ENCODE data around the gene VCP. TPM values are rescaled to one million over a fixed set of nuclear protein-coding genes. Genes with fewer than 3 reads are reported as not detected.

Gene VCP
- total RNA-seq, result 100 to 1,000 TPM; 112 to 342 (median 164) TPM

- Histone ChIP-seq H3K27ac (peak within 1 kb of the TSS; percentile 95 to 97), H3K4me1 (replicated peaks in 1 of 2) (peaks cover 19 to 20% of the 10 kb centered on the region in 2 donors), H3K4me3 (peak within 1 kb of the TSS; percentile 78 to 90 (median 84))
- ATAC-seq (replicated peaks in 6 of 8), result peak; percentile 84 to 95 (median 91)
- in situ Hi-C loops (cut with MboI; ENCODE audit: low pct_unique_long_range_greater_than_20kb in 2 of 9, low sequenced_read_pairs in 9 of 9, unreplicated experiment in 9 of 9), result no loop called here
- WGBS, 10 experiments, result 0 to 66% (median 12%) methylated on average over 3 to 35 of the region's 54 CpGs; no CpG with 5 or more reads in 3 of the 10 experiments
These were observed at the start of gene VCP for GRCh38 chr9:35072461-35073278. TSS of gene VCP (minus strand) at chr9:35072625. CDS start at chr9:35072353, 272 bp downstream.

- Histone ChIP-seq H3K4me3 (peak overlapping the region; percentile 47 to 72 (median 53)), H3K4me1 (replicated peaks in 1 of 2) (peaks cover 11 to 17% of the 10 kb centered on the region in 2 donors), H3K27ac (peak overlapping the region; percentile 36 to 79)
- in situ Hi-C loops (cut with MboI; ENCODE audit: low pct_unique_long_range_greater_than_20kb in 2 of 9, low sequenced_read_pairs in 9 of 9, unreplicated experiment in 9 of 9), result loop anchor here in 4 of 9 experiments (10.0 to 25.0 kb wide), 4 partner anchors 138 to 370 kb away; partner anchors contain the start of gene RUSC2 (in 3 of the 4)
- WGBS, 10 experiments, result 0 to 90% (median 38%) methylated on average over 2 to 20 of the region's 30 CpGs; no CpG with 5 or more reads in 1 of the 10 experiments
- ATAC-seq (replicated peaks in 6 of 8), result peak; percentile 21 to 42 (median 32)
These were observed 44.6 kb upstream of the VCP start for GRCh38 chr9:35116898-35117551.

- 0 to 17% (median 3%) methylated on average over 2 to 9 of the region's 12 CpGs; no CpG with 5 or more reads in 4 of the 10 experiments for WGBS, 10 experiments
- Histone ChIP-seq H3K27ac (peak overlapping the region; percentile 36 to 79), H3K4me3 (peak overlapping the region; percentile 47 to 72 (median 53)), H3K4me1 (replicated peaks in 1 of 2) (peaks cover 15 to 17% of the 10 kb centered on the region in 2 donors)
- peak; percentile 0 to 10 (median 2) for ATAC-seq (replicated peaks in 6 of 8)
- in situ Hi-C loops (cut with MboI; ENCODE audit: low pct_unique_long_range_greater_than_20kb in 2 of 9, low sequenced_read_pairs in 9 of 9, unreplicated experiment in 9 of 9), result loop anchor here in 4 of 9 experiments (10.0 to 25.0 kb wide), 4 partner anchors 138 to 371 kb away; partner anchors contain the start of gene RUSC2 (in 3 of the 4)
These were observed 44.1 kb upstream of the VCP start for GRCh38 chr9:35116539-35116897.

- ATAC-seq (replicated peaks in 6 of 8), result peak; percentile 27 to 74 (median 72)
- Histone ChIP-seq H3K27ac (peak within 1 kb of the TSS; percentile 90 to 92), H3K4me3 (peak within 1 kb of the TSS; percentile 47 to 72 (median 53)), H3K4me1 (replicated peaks in 1 of 2) (peaks cover 15 to 17% of the 10 kb centered on the region in 2 donors)
- in situ Hi-C loops (cut with MboI; ENCODE audit: low pct_unique_long_range_greater_than_20kb in 2 of 9, low sequenced_read_pairs in 9 of 9, unreplicated experiment in 9 of 9), result loop anchor here in 4 of 9 experiments (10.0 to 25.0 kb wide), 4 partner anchors 139 to 371 kb away; partner anchors contain the start of gene RUSC2 (in 3 of the 4)
- 0% methylated on average over 2 to 5 of the region's 54 CpGs; no CpG with 5 or more reads in 7 of the 10 experiments for WGBS, 10 experiments
These were observed 43.5 kb upstream of the VCP start, which contains the start of gene ATOSB for GRCh38 chr9:35115680-35116538. TSS of gene ATOSB (minus strand) at chr9:35115862. CDS start at chr9:35108274, 7,588 bp downstream.

- peak in 1 of 8 experiments; percentile 0 for ATAC-seq (replicated peaks in 6 of 8)
- Histone ChIP-seq H3K4me3 (peak overlapping the region; percentile 47 to 72 (median 53)), H3K4me1 (replicated peaks in 1 of 2) (peaks cover 20 to 25% of the 10 kb centered on the region in 2 donors), H3K27ac (peak overlapping the region; percentile 90 to 92)
- in situ Hi-C loops (cut with MboI; ENCODE audit: low pct_unique_long_range_greater_than_20kb in 2 of 9, low sequenced_read_pairs in 9 of 9, unreplicated experiment in 9 of 9), result loop anchor here in 4 of 9 experiments (10.0 to 25.0 kb wide), 4 partner anchors 140 to 372 kb away; partner anchors contain the start of gene RUSC2 (in 3 of the 4)
- 0 to 50% methylated on average over 2 of the region's 12 CpGs; no CpG with 5 or more reads in 8 of the 10 experiments for WGBS, 10 experiments
These were observed 42.6 kb upstream of the VCP start for GRCh38 chr9:35114840-35115628.

GRCh38 chr9:35114113-35114839 lies 41.9 kb upstream of the VCP start:
- peak overlapping the region; percentile 47 to 72 (median 53) for H3K4me3 ChIP-seq
- in situ Hi-C loops (cut with MboI; ENCODE audit: low pct_unique_long_range_greater_than_20kb in 2 of 9, low sequenced_read_pairs in 9 of 9, unreplicated experiment in 9 of 9), result loop anchor here in 4 of 9 experiments (10.0 to 25.0 kb wide), 4 partner anchors 141 to 373 kb away; partner anchors contain the start of gene RUSC2 (in 3 of the 4)
- ATAC-seq (replicated peaks in 6 of 8), result peak; percentile 37 to 65 (median 55)
- peaks cover 20 to 25% of the 10 kb centered on the region in 2 donors for H3K4me1 ChIP-seq (replicated peaks in 1 of 2)
- peak overlapping the region; percentile 90 to 92 for H3K27ac ChIP-seq
- 0 to 4% (median 0%) methylated on average over 1 to 4 of the region's 5 CpGs; no CpG with 5 or more reads in 7 of the 10 experiments for WGBS, 10 experiments

- WGBS, 10 experiments, result 0 to 100% (median 79%) methylated on average over 1 to 2 of the region's 3 CpGs; no CpG with 5 or more reads in 2 of the 10 experiments
- no peak for ATAC-seq (replicated peaks in 6 of 8)
- in situ Hi-C loops (cut with MboI; ENCODE audit: low pct_unique_long_range_greater_than_20kb in 2 of 9, low sequenced_read_pairs in 9 of 9, unreplicated experiment in 9 of 9), result loop anchor here in 4 of 9 experiments (10.0 to 25.0 kb wide), 4 partner anchors 142 to 375 kb away; partner anchors contain the start of gene RUSC2 (in 3 of the 4)
- H3K27ac ChIP-seq, result peak overlapping the region in 1 of 2 donors; percentile 59
- H3K4me3 ChIP-seq, result peak overlapping the region in 2 of 5 donors; percentile 26 to 83
- peaks cover 20 to 25% of the 10 kb centered on the region in 2 donors for H3K4me1 ChIP-seq (replicated peaks in 1 of 2)
These were observed 40.0 kb upstream of the VCP start for GRCh38 chr9:35112257-35113020.

- in situ Hi-C loops (cut with MboI; ENCODE audit: low pct_unique_long_range_greater_than_20kb in 2 of 9, low sequenced_read_pairs in 9 of 9, unreplicated experiment in 9 of 9), result loop anchor here in 4 of 9 experiments (10.0 to 25.0 kb wide), 4 partner anchors 144 to 376 kb away; partner anchors contain the start of gene RUSC2 (in 3 of the 4)
- Histone ChIP-seq H3K4me1 (replicated peaks in 1 of 2) (peaks cover 20 to 22% of the 10 kb centered on the region in 2 donors), H3K4me3 (peak overlapping the region; percentile 49 to 83 (median 66)), H3K27ac (peak overlapping the region; percentile 2 to 59)
- WGBS, 10 experiments, result 0 to 7% (median 0%) methylated on average over 1 to 3 of the region's 57 CpGs; no CpG with 5 or more reads in 4 of the 10 experiments
- ATAC-seq (replicated peaks in 6 of 8), result peak; percentile 40 to 62 (median 54)
These were observed 38.8 kb upstream of the VCP start for GRCh38 chr9:35111001-35111933.

- no peak for ATAC-seq (replicated peaks in 6 of 8)
- Histone ChIP-seq H3K4me1 (replicated peaks in 1 of 2) (peaks cover 20 to 22% of the 10 kb centered on the region in 2 donors), H3K4me3 (peak overlapping the region in 3 of 5 donors; percentile 66 to 83 (median 71)), H3K27ac (no peak overlapping the region)
- WGBS, 10 experiments, result 0 to 90% (median 73%) methylated on average over 1 to 2 of the region's 3 CpGs; no CpG with 5 or more reads in 7 of the 10 experiments
- in situ Hi-C loops (cut with MboI; ENCODE audit: low pct_unique_long_range_greater_than_20kb in 2 of 9, low sequenced_read_pairs in 9 of 9, unreplicated experiment in 9 of 9), result loop anchor here in 4 of 9 experiments (10.0 to 25.0 kb wide), 4 partner anchors 144 to 377 kb away; partner anchors contain the start of gene RUSC2 (in 3 of the 4)
These were observed 37.9 kb upstream of the VCP start for GRCh38 chr9:35110327-35110761.
